ENCODE data around the gene SUPT20HL1.

The SUPT20HL1 gene

DNA sequence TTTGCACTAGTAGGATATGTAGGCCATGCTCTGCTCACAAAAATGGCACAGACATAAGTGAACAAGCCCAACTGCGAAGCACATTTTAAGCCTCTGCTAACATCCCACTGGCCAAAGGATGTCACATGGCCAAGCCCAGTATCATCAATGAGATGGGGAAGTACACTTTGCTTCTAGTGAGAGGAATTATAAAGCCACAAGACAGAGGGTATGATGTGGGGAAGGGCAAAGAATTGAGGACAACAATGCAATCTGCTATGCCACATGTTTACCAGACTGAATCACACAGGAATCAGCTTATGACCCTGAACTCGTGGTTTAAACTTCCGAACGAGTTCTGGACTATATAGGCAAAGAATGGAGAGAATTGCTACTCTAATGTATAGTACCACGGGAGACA is 39.1 kb downstream of the SUPT20HL1 start:
- no peak for DNase-seq

DNA sequence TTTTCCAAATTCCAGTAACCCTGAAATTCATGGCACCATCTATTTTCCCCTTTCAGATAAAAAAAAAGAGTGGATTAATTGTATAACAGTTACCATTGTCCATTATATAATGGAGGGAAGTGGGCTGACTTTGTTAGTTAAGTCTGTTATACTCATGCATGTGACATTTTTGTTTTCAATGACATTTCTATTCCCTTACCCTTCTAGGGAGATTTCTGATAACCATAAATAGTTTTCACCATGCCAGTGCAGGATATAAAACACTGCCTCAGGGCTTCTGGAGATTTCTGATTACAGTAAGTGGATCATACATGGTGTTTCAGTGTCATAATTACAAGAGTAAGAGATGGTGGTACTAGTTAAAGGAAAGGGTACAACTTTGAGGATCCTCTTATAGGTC is 45.5 kb downstream of the SUPT20HL1 start:
- DNase-seq: no peak
